GM12891 (cell line): ENCODE data around the gene CHST6.

Source experiments
- POLR2A ChIP-seq: IDR thresholded peaks from 2 replicates; pipeline ENCODE4 v1.6.1; 2011; ENCODE audit warnings: low read depth, low read length, control low read depth
- POLR2AphosphoS5 ChIP-seq: IDR thresholded peaks from 2 replicates; pipeline ENCODE4 v1.6.1; 2011; ENCODE audit warnings: low read depth, low read length, control low read depth
- TAF1 ChIP-seq: IDR thresholded peaks from 2 replicates; pipeline ENCODE4 v1.6.1; 2011; ENCODE audit warnings: low read depth, low read length, control low read depth

DNA sequence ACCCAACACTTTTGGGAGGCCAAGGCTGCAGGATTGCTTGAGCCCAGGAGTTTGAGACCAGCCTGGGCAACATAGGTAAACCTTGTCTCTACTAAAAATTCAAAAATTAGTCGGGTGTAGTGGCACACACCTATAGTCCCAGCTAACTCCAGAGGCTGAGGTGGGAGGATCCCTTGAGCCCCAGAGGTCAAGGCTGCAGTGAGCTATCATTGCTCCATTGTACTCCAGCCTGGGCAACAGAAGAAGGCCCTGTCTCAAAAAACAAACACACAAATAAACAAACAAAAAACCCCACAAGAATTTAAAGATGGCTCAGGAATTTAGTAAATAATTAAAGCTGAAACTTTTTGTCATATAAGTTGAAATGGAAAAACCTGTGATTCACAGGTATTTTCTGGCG lies 28.5 kb downstream of the CHST6 start:
- TF ChIP-seq TAF1, result no peak
- no peak for TF ChIP-seq POLR2A
- no peak for TF ChIP-seq POLR2AphosphoS5
